HEK293 (cell line): Measurements from ENCODE around the gene CPLX1.

Experiments
- ZNF239 ChIP-seq: fragments of 450-650 bp; formaldehyde crosslinking; IDR thresholded peaks from 2 replicates; pipeline ENCODE4 v1.5.1; 2016; ENCODE audit warnings: missing biosample characterization, missing genetic modification characterization
- TF ChIP-seq, protein P1 (sequence below): fragments of 450-650 bp; formaldehyde crosslinking; IDR thresholded peaks from 2 replicates; pipeline ENCODE4 v1.5.1; 2016; ENCODE audit warnings: missing biosample characterization, missing genetic modification characterization
- TF ChIP-seq, protein P2 (sequence below): fragments of 450-650 bp; formaldehyde crosslinking; IDR thresholded peaks from 2 replicates; pipeline ENCODE4 v1.5.1; 2017; ENCODE audit warnings: missing biosample characterization, mild to moderate bottlenecking, missing genetic modification characterization, moderate library complexity

DNA sequence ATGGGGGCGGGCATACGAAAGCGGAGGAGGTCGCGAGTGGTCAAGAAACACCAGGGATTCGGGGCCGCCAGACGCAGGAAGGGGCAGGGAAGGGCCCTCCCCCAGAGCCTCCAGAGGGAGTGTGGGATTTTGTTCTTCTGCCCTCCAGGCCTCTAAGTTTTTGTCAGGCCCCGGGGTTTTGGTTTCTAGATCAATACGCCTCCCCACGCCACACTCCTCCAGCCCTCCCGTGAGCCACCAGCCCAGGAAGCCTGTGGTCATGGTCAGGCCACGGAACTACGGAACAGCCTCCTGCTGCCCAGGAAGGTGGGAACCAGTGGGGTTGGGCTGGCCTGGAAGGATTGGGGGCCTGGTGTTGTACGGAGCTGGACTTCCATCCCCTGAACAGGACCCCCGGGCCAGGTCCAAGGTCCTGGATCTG is 38.4 kb downstream of the CPLX1 start:
- TF ChIP-seq, protein P1, sequence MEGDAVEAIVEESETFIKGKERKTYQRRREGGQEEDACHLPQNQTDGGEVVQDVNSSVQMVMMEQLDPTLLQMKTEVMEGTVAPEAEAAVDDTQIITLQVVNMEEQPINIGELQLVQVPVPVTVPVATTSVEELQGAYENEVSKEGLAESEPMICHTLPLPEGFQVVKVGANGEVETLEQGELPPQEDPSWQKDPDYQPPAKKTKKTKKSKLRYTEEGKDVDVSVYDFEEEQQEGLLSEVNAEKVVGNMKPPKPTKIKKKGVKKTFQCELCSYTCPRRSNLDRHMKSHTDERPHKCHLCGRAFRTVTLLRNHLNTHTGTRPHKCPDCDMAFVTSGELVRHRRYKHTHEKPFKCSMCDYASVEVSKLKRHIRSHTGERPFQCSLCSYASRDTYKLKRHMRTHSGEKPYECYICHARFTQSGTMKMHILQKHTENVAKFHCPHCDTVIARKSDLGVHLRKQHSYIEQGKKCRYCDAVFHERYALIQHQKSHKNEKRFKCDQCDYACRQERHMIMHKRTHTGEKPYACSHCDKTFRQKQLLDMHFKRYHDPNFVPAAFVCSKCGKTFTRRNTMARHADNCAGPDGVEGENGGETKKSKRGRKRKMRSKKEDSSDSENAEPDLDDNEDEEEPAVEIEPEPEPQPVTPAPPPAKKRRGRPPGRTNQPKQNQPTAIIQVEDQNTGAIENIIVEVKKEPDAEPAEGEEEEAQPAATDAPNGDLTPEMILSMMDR (tag by site-specific recombination), result no peak
- no peak for TF ChIP-seq ZNF239 (tag by site-specific recombination)
- TF ChIP-seq, protein P2, sequence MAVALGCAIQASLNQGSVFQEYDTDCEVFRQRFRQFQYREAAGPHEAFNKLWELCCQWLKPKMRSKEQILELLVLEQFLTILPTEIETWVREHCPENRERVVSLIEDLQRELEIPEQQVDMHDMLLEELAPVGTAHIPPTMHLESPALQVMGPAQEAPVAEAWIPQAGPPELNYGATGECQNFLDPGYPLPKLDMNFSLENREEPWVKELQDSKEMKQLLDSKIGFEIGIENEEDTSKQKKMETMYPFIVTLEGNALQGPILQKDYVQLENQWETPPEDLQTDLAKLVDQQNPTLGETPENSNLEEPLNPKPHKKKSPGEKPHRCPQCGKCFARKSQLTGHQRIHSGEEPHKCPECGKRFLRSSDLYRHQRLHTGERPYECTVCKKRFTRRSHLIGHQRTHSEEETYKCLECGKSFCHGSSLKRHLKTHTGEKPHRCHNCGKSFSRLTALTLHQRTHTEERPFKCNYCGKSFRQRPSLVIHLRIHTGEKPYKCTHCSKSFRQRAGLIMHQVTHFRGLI (tag by site-specific recombination), result no peak
